H1 (cell line): ENCODE data around the gene CDK13. TPM values are rescaled to one million over a fixed set of nuclear protein-coding genes. Genes with fewer than 3 reads are reported as not detected.

Experiments
- CTCF ChIA-PET: fragments of 300-600 bp; sonication (Branson Sonifier 250); formaldehyde crosslinking; loops from one replicate; lab custom pipeline; 2021; ENCODE audit not compliant: partially characterized antibody; lab: Charles Lee
- POLR2A ChIA-PET: fragments of 300-600 bp; sonication (Branson Sonifier 250); formaldehyde crosslinking; loops from one replicate; lab custom pipeline; 2021; ENCODE audit warnings: inconsistent platforms; ENCODE audit not compliant: partially characterized antibody; lab: Charles Lee
- DNase-seq, 2 experiments: peaks; one replicate each; pipeline versions ENCODE4 v3.0.0 to v3.0.0-alpha.2; 2010 to 2022; ENCODE audit warnings: low spot score in 2 of 2, low read depth in 1 of 2, mixed read lengths in 1 of 2
- FAIRE-seq: peaks from 2 replicates; lab custom pipeline; 2011; peaks lifted over from hg19 to GRCh38; lab: Jason Lieb, UNC
- H2AFZ ChIP-seq: 2 replicates; pipeline ENCODE4 v1.8.1; 2012; ENCODE audit warnings: low read length, inconsistent platforms
- H2AK5ac ChIP-seq: 2 replicates; pipeline ENCODE4 v1.6.1; 2013; ENCODE audit warnings: low read depth, low read length
- H2BK120ac ChIP-seq: replicated peaks from 2 replicates; pipeline ENCODE3; 2013; ENCODE audit warnings: low read depth, low read length, inconsistent platforms
- H2BK12ac ChIP-seq: 2 replicates; pipeline ENCODE4 v1.6.1; 2013; ENCODE audit warnings: low read depth, low read length
- H2BK15ac ChIP-seq: 2 replicates; pipeline ENCODE4 v1.6.1; 2013; ENCODE audit warnings: low read length
- H2BK20ac ChIP-seq: 2 replicates; pipeline ENCODE4 v1.6.1; 2013; ENCODE audit warnings: low read length
- H2BK5ac ChIP-seq: 2 replicates; pipeline ENCODE4 v1.6.1; 2013; ENCODE audit warnings: low read depth, low read length
- H3K14ac ChIP-seq: 2 replicates; pipeline ENCODE4 v1.6.1; 2013; ENCODE audit warnings: inconsistent platforms; ENCODE audit not compliant: insufficient read length
- H3K18ac ChIP-seq: 2 replicates; pipeline ENCODE4 v1.6.1; 2013; ENCODE audit warnings: low read length; ENCODE audit errors: extremely low read depth
- H3K23ac ChIP-seq: 2 replicates; pipeline ENCODE4 v1.6.1; 2013; ENCODE audit warnings: inconsistent platforms; ENCODE audit not compliant: insufficient read length
- H3K23me2 ChIP-seq: 2 replicates; pipeline ENCODE4 v1.6.1; 2013; ENCODE audit warnings: low read depth, low read length
- H3K27ac ChIP-seq: 2 replicates; pipeline ENCODE4 v1.6.1; 2011; ENCODE audit warnings: low read depth, low read length, inconsistent platforms
- H3K27me3 ChIP-seq, 4 experiments: replicated peaks in 1 of 4; 1 replicate in 1 of 4; 2 replicates in 3 of 4; pipeline versions ENCODE4 v1.6.1 to v1.8.1; 2011 to 2013; ENCODE audit warnings: low read length in 3 of 4, mild to moderate bottlenecking in 3 of 4, inconsistent platforms in 2 of 4, mixed read lengths in 2 of 4, moderate library complexity in 1 of 4; ENCODE audit not compliant: control insufficient read depth in 3 of 4, insufficient read depth in 3 of 4; ENCODE audit errors: extremely low read depth in 1 of 4
- H3K36me3 ChIP-seq, 4 experiments: 2 replicates each; pipeline versions ENCODE4 v1.6.1 to v1.8.1; 2011 to 2013; ENCODE audit warnings: mild to moderate bottlenecking in 4 of 4, low read length in 3 of 4, moderate library complexity in 2 of 4, control low read depth in 1 of 4, inconsistent platforms in 1 of 4; ENCODE audit not compliant: insufficient read depth in 4 of 4, control insufficient read depth in 2 of 4
- H3K4ac ChIP-seq: replicated peaks from 2 replicates; pipeline ENCODE3; 2013; ENCODE audit warnings: low read length, low read depth, mixed read lengths, inconsistent platforms; ENCODE audit not compliant: insufficient read length
- H3K4me1 ChIP-seq, 4 experiments: replicated peaks in 1 of 4; 1 replicate in 1 of 4; 2 replicates in 3 of 4; pipeline versions ENCODE4 v1.6.1 to v1.8.1; 2011 to 2013; ENCODE audit warnings: low read length in 3 of 4, inconsistent platforms in 2 of 4, mixed read lengths in 1 of 4; ENCODE audit not compliant: insufficient read depth in 4 of 4, control insufficient read depth in 3 of 4
- H3K4me2 ChIP-seq, 2 experiments: 2 replicates each; pipeline versions ENCODE4 v1.6.1 to v1.8.1; 2011 to 2013; ENCODE audit warnings: low read depth in 2 of 2, low read length in 2 of 2, control low read depth in 1 of 2, inconsistent platforms in 1 of 2, mild to moderate bottlenecking in 1 of 2; ENCODE audit not compliant: insufficient read depth in 1 of 2
- H3K4me3 ChIP-seq, 4 experiments: fragments of 200-600, 300-600 bp in 1 of 4; sonication (generic), shearing (Covaris generic), sonication (Bioruptor Twin) in 1 of 4; 2 replicates each; pipeline versions ENCODE4 v1.5.1 to v1.8.1; 2011 to 2016; ENCODE audit warnings: low read length in 4 of 4, low read depth in 3 of 4, control low read depth in 2 of 4, inconsistent platforms in 2 of 4, mild to moderate bottlenecking in 2 of 4, mixed read lengths in 1 of 4, moderate library complexity in 1 of 4; ENCODE audit not compliant: insufficient read depth in 2 of 4; ENCODE audit errors: extremely low read depth in 1 of 4
- H3K56ac ChIP-seq: replicated peaks from 2 replicates; pipeline ENCODE3; 2013; ENCODE audit warnings: low read depth, mild to moderate bottlenecking, mixed read lengths, low read length, inconsistent platforms; ENCODE audit not compliant: insufficient read length
- H3K79me1 ChIP-seq: 2 replicates; pipeline ENCODE4 v1.6.1; 2013; ENCODE audit warnings: low read depth, low read length, control low read depth
- H3K79me2 ChIP-seq, 2 experiments: 2 replicates each; pipeline versions ENCODE4 v1.6.1 to v1.8.1; 2012 to 2013; ENCODE audit warnings: low read length in 2 of 2, mild to moderate bottlenecking in 2 of 2, inconsistent platforms in 1 of 2; ENCODE audit not compliant: insufficient read depth in 2 of 2, control insufficient read depth in 1 of 2
- H3K9ac ChIP-seq, 4 experiments: replicated peaks in 1 of 4; 1 replicate in 1 of 4; 2 replicates in 3 of 4; pipeline versions ENCODE4 v1.6.1 to v1.8.1; 2011 to 2013; ENCODE audit warnings: low read depth in 3 of 4, low read length in 3 of 4, control low read depth in 2 of 4, mild to moderate bottlenecking in 2 of 4, moderate library complexity in 2 of 4, inconsistent platforms in 1 of 4; ENCODE audit errors: extremely low read depth in 1 of 4
- H3K9me3 ChIP-seq, 2 experiments: 2 replicates each; pipeline versions ENCODE4 v1.6.1 to v1.8.1; 2012 to 2013; ENCODE audit warnings: mild to moderate bottlenecking in 2 of 2, moderate library complexity in 2 of 2, control low read depth in 1 of 2, inconsistent platforms in 1 of 2, low read depth in 1 of 2, low read length in 1 of 2, mixed read lengths in 1 of 2; ENCODE audit not compliant: insufficient read depth in 2 of 2
- H4K20me1 ChIP-seq, 2 experiments: replicated peaks in 1 of 2; 2 replicates each; pipeline versions ENCODE3 to v1.8.1; 2011 to 2013; ENCODE audit warnings: inconsistent platforms in 2 of 2, low read length in 2 of 2, mild to moderate bottlenecking in 1 of 2; ENCODE audit not compliant: insufficient read depth in 2 of 2, control insufficient read depth in 1 of 2
- H4K5ac ChIP-seq: 2 replicates; pipeline ENCODE4 v1.6.1; 2013; ENCODE audit warnings: low read length, low read depth, mixed read lengths, inconsistent platforms; ENCODE audit not compliant: insufficient read length
- H4K8ac ChIP-seq: 2 replicates; pipeline ENCODE4 v1.8.0; 2013; ENCODE audit warnings: mild to moderate bottlenecking, moderate library complexity, low read length, inconsistent platforms; ENCODE audit not compliant: insufficient read depth; ENCODE audit errors: extremely low read depth
- H4K91ac ChIP-seq: replicated peaks from 2 replicates; pipeline ENCODE3; 2013; ENCODE audit warnings: low read length, mixed read lengths, inconsistent platforms; ENCODE audit not compliant: insufficient read length
- KDM1A ChIP-seq: fragments of 200-600, 300-600 bp; sonication (generic); IDR thresholded peaks from 2 replicates; pipeline ENCODE4 v1.7.1; 2016; ENCODE audit warnings: mild to moderate bottlenecking, low read length, borderline replicate concordance
- MAFK ChIP-seq: IDR thresholded peaks from 2 replicates; pipeline ENCODE4 v1.6.1; 2012; ENCODE audit warnings: low read depth, mild to moderate bottlenecking, improper control_type of control experiment, low read length
- MAX ChIP-seq: IDR thresholded peaks from 2 replicates; pipeline ENCODE4 v1.6.1; 2012; ENCODE audit warnings: inconsistent platforms
- SIX5 ChIP-seq: IDR thresholded peaks from 2 replicates; pipeline ENCODE4 v1.6.1; 2011; ENCODE audit warnings: mild to moderate bottlenecking, low read depth, low read length
- TAF7 ChIP-seq: optimal IDR thresholded peaks from 2 replicates; pipeline ENCODE3; 2011; ENCODE audit warnings: low read depth, mild to moderate bottlenecking, inconsistent platforms, low read length, moderate library complexity, borderline replicate concordance
- WGBS, 2 experiments: shearing (Covaris generic) in 1 of 2; methylation state at CpG; one replicate each; pipeline versions ENCODE4 v1.1.6 to v1.1.7; 2013 to 2015; ENCODE audit warnings: low lambda C conversion rate in 2 of 2, mixed read lengths in 2 of 2, inconsistent platforms in 1 of 2, low coverage in 1 of 2, missing lambda C conversion rate in 1 of 2; ENCODE audit not compliant: insufficient replicate concordance in 2 of 2, insufficient coverage in 1 of 2, insufficient read length in 1 of 2; ENCODE audit errors: extremely low coverage in 1 of 2, missing lambda C conversion rate in 1 of 2; 5-methylcytosine and 5-hydroxymethylcytosine counted together
- polyA plus RNA-seq, 7 experiments: library from polyadenylated mRNA; depleted of rRNA in 3 of 7; stranded (reverse) in 5 of 7; unstranded in 2 of 7; fragments of >200 nt in 5 of 7; fragments of 200-250 nt in 2 of 7; gene quantifications; 1 replicate in 5 of 7; 2 replicates in 1 of 7; 4 replicates in 1 of 7; pipeline versions ENCODE4 v1.2.1 to v1.2.3, GENCODE V29; 2011 to 2013; ENCODE audit warnings: missing spikeins in 2 of 7, mixed read lengths in 2 of 7
- total RNA-seq: library from RNA; stranded (reverse); fragmentation: NEBNext Ultra II Directional; extraction: Animal tissue kit (Norgen Biotek cat#: 25700); gene quantifications from 2 replicates; pipeline ENCODE4 v1.2.1, GENCODE V29; 2021

The CDK13 gene
- total and polyA plus RNA-seq, 2 of the 8 experiments (the other 6 are each of a cell fraction or from before 2014, with no cell fraction given) = 22.6 to 49.5 TPM

DNA sequence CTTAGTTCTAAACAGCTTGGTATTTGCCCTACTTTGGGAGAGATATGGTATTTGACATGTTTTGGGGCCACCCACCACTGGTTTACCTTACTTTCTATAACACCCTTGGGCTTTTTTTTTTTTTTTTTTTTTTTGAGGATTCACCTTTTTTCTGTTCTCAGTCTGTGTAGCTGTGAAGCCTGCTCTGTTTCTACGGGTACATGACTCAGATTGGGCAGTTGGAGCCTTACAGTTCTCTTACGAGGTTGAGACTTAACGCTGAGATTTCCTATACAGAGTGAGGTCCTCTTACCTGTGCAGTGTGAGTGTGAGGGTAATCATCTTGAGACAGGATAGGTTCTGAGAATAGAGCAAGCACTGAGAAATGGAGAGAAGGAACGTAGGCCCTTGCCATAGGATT is 77.5 kb downstream of the CDK13 start:
- CTCF ChIA-PET = interaction anchor here (1.3 to 1.5 kb wide), 3 partner anchors 23 to 131 kb away, joined by 4 to 5 read pairs (median 4); no protein-coding TSS in a partner anchor
- Histone ChIP-seq H3K27me3 (no peaks in the 10 kb centered on the region), H3K4me3 (no peak overlapping the region), H2BK12ac (no peak overlapping the region), H3K36me3 (peaks cover 0 to 5% (median 0%) of the 10 kb centered on the region in 4 experiments; a peak in 3 of 8 replicates), H3K23ac (no peak overlapping the region), H2BK20ac (no peak overlapping the region), H3K4me1 (no peaks in the 10 kb centered on the region), H3K14ac (no peak overlapping the region), H2BK15ac (no peak overlapping the region), H2AFZ (no peak overlapping the region), H3K79me1 (no peaks in the 10 kb centered on the region), H3K4me2 (no peak overlapping the region), H2BK5ac (no peak overlapping the region), H4K20me1 (no peaks in the 10 kb centered on the region), H3K9ac (no peak overlapping the region), H4K8ac (no peak overlapping the region), H2BK120ac (no peak overlapping the region), H3K9me3 (no peaks in the 10 kb centered on the region), H3K18ac (no peak overlapping the region; the same call in 1 of the 2 replicates), H3K79me2 (no peaks in the 10 kb centered on the region), H3K56ac (no peak overlapping the region), H3K23me2 (no peaks in the 10 kb centered on the region), H3K27ac (no peak overlapping the region), H2AK5ac (no peak overlapping the region), H4K91ac (no peak overlapping the region), H4K5ac (no peak overlapping the region), H3K4ac (no peak overlapping the region)
- FAIRE-seq = no peak
- POLR2A ChIA-PET = interaction anchor here (1.1 kb wide), 1 partner anchor 39 kb away, joined by 3 read pairs; no protein-coding TSS in a partner anchor
- 90% methylated on average over 4 of the region's 4 CpGs; no CpG with 5 or more reads in 1 of the 2 experiments for WGBS, 2 experiments
- no peak for DNase-seq
- TF ChIP-seq MAFK (no peak), TAF7 (no peak), MAX (no peak), KDM1A (no peak), SIX5 (no peak)
